ENCODE data around the gene ZFAND3.
A peak's percentile ranks its signal among the peaks of the same experiment; 100 is the strongest.
"Not testable (repeated sequence)": the region's sequence is repeated elsewhere in the genome, so short reads cannot be mapped to it uniquely, and the experiment has no call there.

Gene ZFAND3

GRCh38 chr6:38117281-38117680 is 297.8 kb downstream of the ZFAND3 start:
- no peak overlapping the region for H3K4me3 Mint-ChIP-seq
- H3K27ac Mint-ChIP-seq = no peak overlapping the region
- peaks cover 19% of the 10 kb centered on the region for H3K36me3 Mint-ChIP-seq
- peaks cover 7% of the 10 kb centered on the region for H3K4me1 Mint-ChIP-seq (ENCODE audit: low read depth)
- H3K9me3 Mint-ChIP-seq (ENCODE audit: low read depth) = no peaks in the 10 kb centered on the region
- no peaks in the 10 kb centered on the region for H3K27me3 Mint-ChIP-seq

GRCh38 chr6:38118791-38119365 is 299.4 kb downstream of the ZFAND3 start:
- H3K9me3 Mint-ChIP-seq (ENCODE audit: low read depth) = no peaks in the 10 kb centered on the region
- H3K27ac Mint-ChIP-seq = no peak overlapping the region
- peaks cover 34% of the 10 kb centered on the region for H3K36me3 Mint-ChIP-seq

GRCh38 chr6:38119516-38119915 is 300.0 kb downstream of the ZFAND3 start:
- Mint-ChIP-seq H3K36me3 (peaks cover 34% of the 10 kb centered on the region), H3K4me3 (no peak overlapping the region), H3K9me3 (ENCODE audit: low read depth) (no peaks in the 10 kb centered on the region), H3K27me3 (no peaks in the 10 kb centered on the region), H3K4me1 (ENCODE audit: low read depth) (peaks cover 6% of the 10 kb centered on the region), H3K27ac (no peak overlapping the region)

More at GRCh38 chr6:38118791-38119365, 299.4 kb downstream of the ZFAND3 start:
- Mint-ChIP-seq H3K4me3 (no peak overlapping the region), H3K4me1 (ENCODE audit: low read depth) (peaks cover 6% of the 10 kb centered on the region), H3K27me3 (no peaks in the 10 kb centered on the region)

DNA sequence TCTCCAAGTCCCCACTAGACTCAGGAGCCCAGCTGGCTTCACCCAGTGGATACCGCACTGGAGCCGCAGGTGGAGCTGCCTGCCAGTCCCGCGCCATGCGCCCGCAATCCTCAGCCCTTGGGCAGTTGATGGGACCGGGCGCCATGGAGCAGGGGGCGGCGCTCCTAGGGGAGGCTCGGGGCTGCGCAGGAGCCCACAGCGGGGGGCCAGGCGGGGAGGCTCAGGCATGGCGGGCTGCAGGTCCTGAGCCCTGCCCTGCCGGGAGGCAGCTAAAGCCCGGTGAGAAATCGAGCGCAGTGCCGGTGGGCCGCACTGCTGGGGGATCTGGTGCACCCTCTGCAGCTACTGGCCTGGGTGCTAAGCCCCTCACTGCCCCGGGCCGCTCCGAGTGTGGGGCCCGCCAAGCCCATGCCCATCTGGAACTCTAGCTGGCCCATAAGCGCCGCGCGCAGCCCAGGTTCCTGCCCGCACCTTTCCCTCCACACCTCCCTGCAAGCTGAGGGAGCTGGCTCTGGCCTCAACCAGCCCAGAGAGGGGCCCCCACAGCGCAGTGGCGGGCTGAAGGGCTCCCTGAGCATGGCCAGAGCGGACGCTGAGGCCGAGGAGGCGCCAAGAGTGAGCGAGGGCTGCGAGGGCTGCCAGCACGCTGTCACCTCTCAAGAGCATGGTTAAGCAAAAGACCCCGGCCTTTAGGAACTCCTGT is 304.8 kb downstream of the ZFAND3 start:
- H3K27me3 Mint-ChIP-seq; H3K4me3 Mint-ChIP-seq; H3K9me3 Mint-ChIP-seq (ENCODE audit: low read depth); H3K27ac Mint-ChIP-seq: not testable (repeated sequence)
- peaks cover 53% of the 10 kb centered on the region for H3K36me3 Mint-ChIP-seq
- peaks cover 13% of the 10 kb centered on the region for H3K4me1 Mint-ChIP-seq (ENCODE audit: low read depth)

- peaks cover 38% of the 10 kb centered on the region for H3K36me3 Mint-ChIP-seq
- no peaks in the 10 kb centered on the region for H3K9me3 Mint-ChIP-seq (ENCODE audit: low read depth)
- H3K27me3 Mint-ChIP-seq = no peaks in the 10 kb centered on the region
- H3K4me3 Mint-ChIP-seq = no peak overlapping the region
- H3K27ac Mint-ChIP-seq = no peak overlapping the region
- H3K4me1 Mint-ChIP-seq (ENCODE audit: low read depth) = peaks cover 38% of the 10 kb centered on the region
Measured at GRCh38 chr6:38127284-38127683, 307.8 kb downstream of the ZFAND3 start.

- no peaks in the 10 kb centered on the region for H3K27me3 Mint-ChIP-seq
- peaks cover 18% of the 10 kb centered on the region for H3K36me3 Mint-ChIP-seq
- H3K9me3 Mint-ChIP-seq (ENCODE audit: low read depth) = no peaks in the 10 kb centered on the region
- peaks cover 46% of the 10 kb centered on the region for H3K4me1 Mint-ChIP-seq (ENCODE audit: low read depth)
- no peak overlapping the region for H3K4me3 Mint-ChIP-seq
- peak overlapping the region; percentile 41 for H3K27ac Mint-ChIP-seq
Measured at GRCh38 chr6:38131527-38131965, 312.0 kb downstream of the ZFAND3 start.

DNA sequence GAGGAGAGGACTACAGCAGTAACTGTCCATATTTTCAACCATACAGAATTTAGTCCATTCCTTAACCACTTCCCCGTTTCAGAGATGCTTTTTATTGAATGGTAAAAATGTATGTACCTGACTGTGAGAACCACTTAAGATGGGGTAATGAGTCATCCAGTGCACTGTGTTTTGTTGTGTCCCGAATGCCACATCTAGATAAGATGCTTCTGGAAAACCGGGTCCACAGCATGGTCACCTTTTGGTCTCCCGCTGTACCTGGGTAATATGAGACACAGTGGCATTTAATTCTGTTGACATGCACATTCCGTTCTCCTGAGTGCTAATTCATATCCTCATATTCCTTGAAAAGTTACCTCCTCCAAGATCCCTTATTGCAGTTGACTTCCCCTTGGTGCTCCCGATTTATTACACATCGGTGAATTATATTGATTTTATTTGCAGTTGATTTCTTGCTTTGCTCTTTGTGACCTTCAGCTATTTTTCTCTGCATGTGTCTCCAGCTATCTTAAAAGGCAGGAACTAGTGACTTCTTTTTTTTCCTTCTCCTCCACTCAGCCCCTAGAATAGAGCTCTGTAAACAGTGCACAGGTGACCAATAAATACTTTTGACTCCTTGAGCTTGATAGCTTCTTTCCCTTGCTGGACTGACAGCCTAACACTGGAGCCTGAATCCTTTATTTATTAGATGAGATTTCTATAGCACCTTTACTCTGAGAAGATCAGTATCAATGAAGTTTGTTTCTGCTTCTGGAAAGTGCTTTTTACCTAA is 314.6 kb downstream of the ZFAND3 start:
- no peaks in the 10 kb centered on the region for H3K9me3 Mint-ChIP-seq (ENCODE audit: low read depth)
- no peak overlapping the region for H3K27ac Mint-ChIP-seq
- no peaks in the 10 kb centered on the region for H3K27me3 Mint-ChIP-seq
- peaks cover 20% of the 10 kb centered on the region for H3K36me3 Mint-ChIP-seq
- H3K4me3 Mint-ChIP-seq = no peak overlapping the region
- peaks cover 47% of the 10 kb centered on the region for H3K4me1 Mint-ChIP-seq (ENCODE audit: low read depth)

- H3K4me1 Mint-ChIP-seq (ENCODE audit: low read depth) = peaks cover 48% of the 10 kb centered on the region
- H3K4me3 Mint-ChIP-seq = no peak overlapping the region
- no peaks in the 10 kb centered on the region for H3K9me3 Mint-ChIP-seq (ENCODE audit: low read depth)
- no peak overlapping the region for H3K27ac Mint-ChIP-seq
- H3K27me3 Mint-ChIP-seq = no peaks in the 10 kb centered on the region
- peaks cover 21% of the 10 kb centered on the region for H3K36me3 Mint-ChIP-seq
Measured at GRCh38 chr6:38134704-38135088, 315.2 kb downstream of the ZFAND3 start.

DNA sequence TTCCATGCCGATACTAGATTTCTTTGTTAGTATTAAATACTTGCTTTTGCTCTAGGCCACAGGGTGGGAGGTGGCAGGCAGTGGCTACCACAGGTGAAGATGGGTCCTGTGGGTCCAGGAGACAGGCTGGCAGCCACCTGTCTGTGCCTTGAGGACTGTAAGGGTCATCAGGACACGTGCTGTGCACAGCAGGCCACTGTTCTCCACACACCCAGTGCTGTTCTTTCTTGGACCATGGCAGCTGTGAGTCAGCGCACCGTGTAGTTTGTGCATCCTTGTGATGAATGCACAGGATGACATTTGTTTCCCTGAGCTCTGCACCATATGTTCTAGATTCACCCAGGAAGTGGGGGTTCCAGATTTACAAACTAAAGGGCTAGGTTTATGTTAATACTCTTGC is 317.0 kb downstream of the ZFAND3 start:
- no peak overlapping the region for H3K4me3 Mint-ChIP-seq
- H3K36me3 Mint-ChIP-seq = peaks cover 23% of the 10 kb centered on the region
- no peak overlapping the region for H3K27ac Mint-ChIP-seq
- no peaks in the 10 kb centered on the region for H3K9me3 Mint-ChIP-seq (ENCODE audit: low read depth)
- no peaks in the 10 kb centered on the region for H3K27me3 Mint-ChIP-seq
- peaks cover 34% of the 10 kb centered on the region for H3K4me1 Mint-ChIP-seq (ENCODE audit: low read depth)

- Mint-ChIP-seq H3K9me3 (ENCODE audit: low read depth) (no peaks in the 10 kb centered on the region), H3K27ac (no peak overlapping the region), H3K27me3 (no peaks in the 10 kb centered on the region), H3K4me1 (ENCODE audit: low read depth) (peaks cover 27% of the 10 kb centered on the region), H3K4me3 (no peak overlapping the region), H3K36me3 (peaks cover 23% of the 10 kb centered on the region)
Measured at GRCh38 chr6:38137608-38138265, 318.2 kb downstream of the ZFAND3 start.

- no peaks in the 10 kb centered on the region for H3K9me3 Mint-ChIP-seq (ENCODE audit: low read depth)
- no peak overlapping the region for H3K27ac Mint-ChIP-seq
Measured at GRCh38 chr6:38138374-38138773, 318.8 kb downstream of the ZFAND3 start.

GRCh38 chr6:38141085-38141484 is 321.6 kb downstream of the ZFAND3 start:
- peaks cover 20% of the 10 kb centered on the region for H3K4me1 Mint-ChIP-seq (ENCODE audit: low read depth)
- peaks cover 19% of the 10 kb centered on the region for H3K36me3 Mint-ChIP-seq
- no peaks in the 10 kb centered on the region for H3K27me3 Mint-ChIP-seq
- no peak overlapping the region for H3K4me3 Mint-ChIP-seq
- no peaks in the 10 kb centered on the region for H3K9me3 Mint-ChIP-seq (ENCODE audit: low read depth)
- H3K27ac Mint-ChIP-seq = peak overlapping the region; percentile 41

More at GRCh38 chr6:38138374-38138773, 318.8 kb downstream of the ZFAND3 start:
- peaks cover 23% of the 10 kb centered on the region for H3K36me3 Mint-ChIP-seq
- H3K27me3 Mint-ChIP-seq = no peaks in the 10 kb centered on the region
- peaks cover 24% of the 10 kb centered on the region for H3K4me1 Mint-ChIP-seq (ENCODE audit: low read depth)
- H3K4me3 Mint-ChIP-seq = no peak overlapping the region

DNA sequence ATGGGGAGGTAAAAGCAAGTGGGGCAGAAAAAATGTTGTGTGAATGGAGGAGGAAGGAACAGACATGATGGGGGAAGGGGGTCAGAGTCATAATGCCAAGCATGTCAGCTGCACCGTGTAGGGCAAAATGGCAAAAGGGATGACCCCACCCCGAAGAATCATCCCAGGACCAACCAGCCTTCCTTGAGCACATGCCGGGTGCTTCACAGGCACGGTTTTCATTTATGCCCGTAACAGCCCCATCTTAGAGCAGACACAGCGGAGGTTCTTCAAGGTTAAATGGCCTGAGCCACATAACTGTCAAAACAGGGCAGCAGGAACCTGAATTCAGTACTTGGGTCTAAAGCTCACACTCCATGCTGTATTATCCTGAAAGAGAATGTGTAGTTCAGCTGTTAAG is 322.2 kb downstream of the ZFAND3 start:
- peaks cover 19% of the 10 kb centered on the region for H3K36me3 Mint-ChIP-seq

GRCh38 chr6:38142178-38142902 is 322.8 kb downstream of the ZFAND3 start:
- Mint-ChIP-seq H3K4me1 (ENCODE audit: low read depth) (peaks cover 17% of the 10 kb centered on the region), H3K4me3 (no peak overlapping the region), H3K27me3 (no peaks in the 10 kb centered on the region), H3K9me3 (ENCODE audit: low read depth) (no peaks in the 10 kb centered on the region), H3K36me3 (peaks cover 15% of the 10 kb centered on the region), H3K27ac (no peak overlapping the region)

More for the DNA sequence above, 322.2 kb downstream of the ZFAND3 start:
- Mint-ChIP-seq H3K27ac (peak overlapping the region; percentile 41), H3K9me3 (ENCODE audit: low read depth) (no peaks in the 10 kb centered on the region), H3K4me1 (ENCODE audit: low read depth) (peaks cover 20% of the 10 kb centered on the region), H3K4me3 (no peak overlapping the region), H3K27me3 (no peaks in the 10 kb centered on the region)

All from activated naive CD8-positive, alpha-beta T cell (primary cell).